Vagina (tissue), 2 donors: ENCODE measurements around the gene SF3B4. TPM values are rescaled to one million over a fixed set of nuclear protein-coding genes. Genes with fewer than 3 reads are reported as not detected.

Experiments used
- DNase-seq, 2 donors: peaks; one replicate each; pipeline ENCODE4 v3.0.0-alpha.2; 2017; ENCODE audit errors: extremely low spot score in 2 of 2
- H3K27ac ChIP-seq: fragments of 200-600 bp; sonication (generic); one replicate; pipeline ENCODE4 v1.5.1; 2019
- H3K27me3 ChIP-seq: fragments of 200-600 bp; sonication (generic); one replicate; pipeline ENCODE4 v1.5.1; 2019
- H3K36me3 ChIP-seq, 2 donors: fragments of 200-600 bp; sonication (generic); one replicate each; pipeline ENCODE4 v1.5.1; 2017 to 2019
- H3K4me1 ChIP-seq: fragments of 200-600 bp; sonication (generic); one replicate; pipeline ENCODE4 v1.5.1; 2019
- H3K4me3 ChIP-seq, 2 donors: fragments of 200-600 bp; sonication (generic); 1 replicate in 1 of 2; 2 replicates in 1 of 2; pipeline ENCODE4 v1.5.1; 2016 to 2019
- H3K9me3 ChIP-seq: fragments of 200-600 bp; sonication (generic); one replicate; pipeline ENCODE4 v1.5.1; 2019
- CTCF ChIP-seq, 3 experiments: fragments of 450-650 bp in 2 of 3; fragments of 200-600 bp in 1 of 3; sonication (generic) in 1 of 3; IDR thresholded peaks; one replicate each; pipeline ENCODE4 v1.5.1; 2017 to 2019; ENCODE audit warnings: antibody characterized with exemption in 3 of 3, mild to moderate bottlenecking in 2 of 3, moderate library complexity in 2 of 3
- POLR2A ChIP-seq, 2 donors: fragments of 450-650 bp; IDR thresholded peaks; one replicate each; pipeline ENCODE4 v1.6.1; 2017; ENCODE audit warnings: antibody characterized with exemption in 2 of 2, mild to moderate bottlenecking in 2 of 2, moderate library complexity in 2 of 2
- POLR2AphosphoS5 ChIP-seq, 2 donors: sonication (generic); formaldehyde crosslinking; IDR thresholded peaks; one replicate each; pipeline ENCODE4 v1.9.0; 2017; ENCODE audit warnings: antibody characterized with exemption in 2 of 2, mild to moderate bottlenecking in 2 of 2, low read depth in 1 of 2; ENCODE audit not compliant: insufficient read depth in 1 of 2
- intact Hi-C: fragments of 100-400 bp; cut with DNase I; formaldehyde crosslinking; loops from one replicate; pipeline ENCODE4 v1.15.1; 2023
- total RNA-seq: library from RNA; depleted of rRNA; stranded (reverse); fragments of >200 nt; gene quantifications from one replicate; pipeline ENCODE4 v1.2.3, GENCODE V29; 2016

Gene SF3B4
- total RNA-seq, 1 donor from 2014 or later: 21.6 TPM

- no peaks in the 10 kb centered on the region for H3K36me3 ChIP-seq
- H3K27me3 ChIP-seq: no peaks in the 10 kb centered on the region
- no peak overlapping the region for H3K4me3 ChIP-seq
- TF ChIP-seq CTCF (IDR thresholded peaks at IDR 0.05) (no peak), POLR2AphosphoS5 (IDR thresholded peaks at IDR 0.05; ENCODE audit: insufficient read depth in 1 of 2, low read depth in 1 of 2) (no peak), POLR2A (IDR thresholded peaks at IDR 0.05) (no peak)
- DNase-seq: no peak
- H3K27ac ChIP-seq: no peak overlapping the region
- H3K4me1 ChIP-seq: peaks cover 15% of the 10 kb centered on the region
- no peaks in the 10 kb centered on the region for H3K9me3 ChIP-seq
- intact Hi-C loops: no loop called here
Measured at GRCh38 chr1:149883598-149884247, 43.9 kb downstream of the SF3B4 start.

GRCh38 chr1:149881876-149882275 lies 45.7 kb downstream of the SF3B4 start:
- intact Hi-C loops: no loop called here
- H3K27me3 ChIP-seq: no peaks in the 10 kb centered on the region
- TF ChIP-seq CTCF (IDR thresholded peaks at IDR 0.05): no peak
- no peak for TF ChIP-seq POLR2A (IDR thresholded peaks at IDR 0.05)
- no peak for TF ChIP-seq POLR2AphosphoS5 (IDR thresholded peaks at IDR 0.05; ENCODE audit: insufficient read depth in 1 of 2, low read depth in 1 of 2)
- no peak for DNase-seq
- no peaks in the 10 kb centered on the region for H3K36me3 ChIP-seq
- H3K27ac ChIP-seq: no peak overlapping the region
- no peak overlapping the region for H3K4me3 ChIP-seq
- no peaks in the 10 kb centered on the region for H3K9me3 ChIP-seq
- H3K4me1 ChIP-seq: peaks cover 15% of the 10 kb centered on the region

DNA sequence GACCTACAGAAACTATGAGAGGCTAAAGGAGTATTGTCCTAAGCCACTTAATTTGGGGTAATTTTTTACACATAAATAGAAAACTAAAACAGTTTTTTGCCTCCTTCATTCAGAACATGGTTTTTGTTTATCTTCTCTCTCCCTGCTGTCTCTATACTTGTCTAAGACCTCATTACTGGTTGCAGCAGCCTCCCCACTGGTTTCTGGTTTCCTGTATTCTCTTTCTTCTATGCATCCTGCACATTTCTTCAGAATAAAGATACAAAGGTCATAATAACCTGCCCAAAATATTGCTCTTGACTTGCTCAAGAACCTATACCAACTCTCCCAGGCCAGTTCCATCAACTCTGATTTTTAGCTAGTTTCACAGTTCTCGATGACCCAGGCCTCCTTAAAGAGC lies 48.0 kb downstream of the SF3B4 start:
- H3K27me3 ChIP-seq: no peaks in the 10 kb centered on the region
- no peak overlapping the region for H3K27ac ChIP-seq
- no peak for TF ChIP-seq CTCF (IDR thresholded peaks at IDR 0.05)
- TF ChIP-seq POLR2A (IDR thresholded peaks at IDR 0.05): no peak
- TF ChIP-seq POLR2AphosphoS5 (IDR thresholded peaks at IDR 0.05; ENCODE audit: insufficient read depth in 1 of 2, low read depth in 1 of 2): no peak
- no peaks in the 10 kb centered on the region for H3K9me3 ChIP-seq
- intact Hi-C loops: no loop called here
- DNase-seq: no peak
- no peaks in the 10 kb centered on the region for H3K36me3 ChIP-seq
- no peak overlapping the region for H3K4me3 ChIP-seq
- peaks cover 8% of the 10 kb centered on the region for H3K4me1 ChIP-seq

DNA sequence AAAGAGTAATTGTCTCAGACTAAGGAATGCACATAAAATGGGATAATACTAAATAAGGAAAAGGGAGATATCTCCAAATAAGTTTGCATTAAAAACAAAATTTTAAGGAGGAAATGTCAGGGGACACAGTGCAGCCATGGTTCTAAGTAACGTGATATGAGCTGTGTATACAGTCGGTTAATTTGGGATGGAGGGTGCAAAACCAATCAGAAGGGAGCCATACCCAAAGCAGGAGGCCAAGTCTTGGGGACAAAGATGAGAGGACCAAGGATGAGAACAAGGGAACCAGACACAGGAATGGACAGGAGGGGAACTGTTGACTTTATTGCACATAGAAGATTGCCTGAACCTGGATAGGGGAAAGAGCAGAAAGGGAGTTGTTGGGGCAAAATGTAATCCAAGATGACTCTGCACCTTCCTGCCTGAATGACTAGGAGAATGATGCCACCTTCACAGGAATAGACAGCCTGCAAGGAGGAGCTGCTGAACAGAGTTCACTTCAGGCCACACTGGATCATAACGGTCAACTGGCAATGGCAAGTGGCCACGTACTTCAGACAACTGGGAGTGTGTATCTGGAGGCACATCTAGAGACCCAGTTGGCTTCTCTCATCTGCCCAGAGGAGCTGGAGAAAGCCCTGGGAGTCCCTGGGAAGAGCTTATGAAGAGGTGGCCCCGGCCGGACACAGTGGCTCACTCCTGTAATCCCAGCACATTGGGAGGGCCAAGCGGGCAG lies 50.2 kb downstream of the SF3B4 start:
- no peaks in the 10 kb centered on the region for H3K27me3 ChIP-seq
- H3K27ac ChIP-seq: no peak overlapping the region
- H3K36me3 ChIP-seq: no peaks in the 10 kb centered on the region
- no peaks in the 10 kb centered on the region for H3K4me1 ChIP-seq
- DNase-seq: no peak
- TF ChIP-seq POLR2AphosphoS5 (IDR thresholded peaks at IDR 0.05; ENCODE audit: insufficient read depth in 1 of 2, low read depth in 1 of 2) (no peak), CTCF (IDR thresholded peaks at IDR 0.05) (no peak), POLR2A (IDR thresholded peaks at IDR 0.05) (no peak)
- no peaks in the 10 kb centered on the region for H3K9me3 ChIP-seq
- no peak overlapping the region for H3K4me3 ChIP-seq
- intact Hi-C loops: no loop called here

Other genes with a start within 250 kb of the SF3B4 start
- 4.4 TPM for gene FCGR1A, start 145.1 kb downstream of the SF3B4 start, total RNA-seq
- gene BOLA1, start 28.2 kb downstream of the SF3B4 start, total RNA-seq: 43.0 TPM
- gene SV2A, start 10.0 kb downstream of the SF3B4 start, total RNA-seq: 7.6 TPM
- gene MTMR11, start 9.1 kb upstream of the SF3B4 start, total RNA-seq: 16.9 TPM
- gene OTUD7B, start 82.9 kb upstream of the SF3B4 start, total RNA-seq: 14.5 TPM
- 32.2 TPM for gene VPS45, start 140.0 kb upstream of the SF3B4 start, total RNA-seq
- 33.9 TPM for gene PLEKHO1, start 222.1 kb upstream of the SF3B4 start, total RNA-seq